ENCODE results near the gene PARD3.

GRCh38 chr10:34223658-34224057, 591.4 kb downstream of the PARD3 start:
- TF ChIP-seq, protein P1, sequence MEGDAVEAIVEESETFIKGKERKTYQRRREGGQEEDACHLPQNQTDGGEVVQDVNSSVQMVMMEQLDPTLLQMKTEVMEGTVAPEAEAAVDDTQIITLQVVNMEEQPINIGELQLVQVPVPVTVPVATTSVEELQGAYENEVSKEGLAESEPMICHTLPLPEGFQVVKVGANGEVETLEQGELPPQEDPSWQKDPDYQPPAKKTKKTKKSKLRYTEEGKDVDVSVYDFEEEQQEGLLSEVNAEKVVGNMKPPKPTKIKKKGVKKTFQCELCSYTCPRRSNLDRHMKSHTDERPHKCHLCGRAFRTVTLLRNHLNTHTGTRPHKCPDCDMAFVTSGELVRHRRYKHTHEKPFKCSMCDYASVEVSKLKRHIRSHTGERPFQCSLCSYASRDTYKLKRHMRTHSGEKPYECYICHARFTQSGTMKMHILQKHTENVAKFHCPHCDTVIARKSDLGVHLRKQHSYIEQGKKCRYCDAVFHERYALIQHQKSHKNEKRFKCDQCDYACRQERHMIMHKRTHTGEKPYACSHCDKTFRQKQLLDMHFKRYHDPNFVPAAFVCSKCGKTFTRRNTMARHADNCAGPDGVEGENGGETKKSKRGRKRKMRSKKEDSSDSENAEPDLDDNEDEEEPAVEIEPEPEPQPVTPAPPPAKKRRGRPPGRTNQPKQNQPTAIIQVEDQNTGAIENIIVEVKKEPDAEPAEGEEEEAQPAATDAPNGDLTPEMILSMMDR (IDR thresholded peaks at IDR 0.05; ENCODE audit: low read depth, low read length, poor library complexity, severe bottlenecking), result peak; percentile 14
- TF ChIP-seq EZH2phosphoT487 (IDR thresholded peaks at IDR 0.05; ENCODE audit: borderline replicate concordance, low read length), result no peak
